Progenitor cell of endocrine pancreas (in vitro differentiated cells): ENCODE measurements around the gene ZNF558. TPM values are rescaled to one million over a fixed set of nuclear protein-coding genes. Genes with fewer than 3 reads are reported as not detected.

Source experiments
- DNase-seq: peaks from one replicate; pipeline ENCODE4 v3.0.0; 2021; ENCODE audit warnings: low spot score; ENCODE audit not compliant: unreplicated experiment
- H3K27ac Mint-ChIP-seq: 2 replicates; pipeline ENCODE4 v1.8.0; 2021; ENCODE audit warnings: mild to moderate bottlenecking, moderate library complexity, mixed read lengths
- H3K27me3 Mint-ChIP-seq: 2 replicates; pipeline ENCODE4 v1.8.0; 2021; ENCODE audit warnings: mixed read lengths
- H3K36me3 Mint-ChIP-seq: 2 replicates; pipeline ENCODE4 v1.8.0; 2022; ENCODE audit warnings: mixed read lengths; ENCODE audit not compliant: insufficient read depth
- H3K4me1 Mint-ChIP-seq: 2 replicates; pipeline ENCODE4 v1.8.0; 2021; ENCODE audit warnings: low read depth, mixed read lengths
- H3K4me3 Mint-ChIP-seq: 2 replicates; pipeline ENCODE4 v1.8.0; 2021; ENCODE audit warnings: low read depth, mild to moderate bottlenecking, moderate library complexity, mixed read lengths
- H3K9me3 Mint-ChIP-seq: 2 replicates; pipeline ENCODE4 v1.8.0; 2021; ENCODE audit warnings: low read depth, mixed read lengths
- CTCF ChIP-seq: fragments of 200-600 bp; sonication (generic); IDR thresholded peaks from one replicate; pipeline ENCODE4 v1.5.0; 2021; ENCODE audit warnings: antibody characterized with exemption, mild to moderate bottlenecking; ENCODE audit not compliant: unreplicated experiment
- total RNA-seq: library from RNA; stranded (reverse); gene quantifications from 2 replicates; pipeline ENCODE4 v1.2.1, GENCODE V29; 2021

The ZNF558 gene
- total RNA-seq, 1 donor from 2014 or later: 52.6 TPM

GRCh38 chr19:8827277-8827676 lies 4.8 kb downstream of the ZNF558 start:
- H3K27ac Mint-ChIP-seq: no peak overlapping the region
- peaks cover 6% of the 10 kb centered on the region for H3K4me1 Mint-ChIP-seq
- no peaks in the 10 kb centered on the region for H3K27me3 Mint-ChIP-seq
- no peak overlapping the region for H3K4me3 Mint-ChIP-seq
- no peak for TF ChIP-seq CTCF
- peaks cover 16% of the 10 kb centered on the region for H3K9me3 Mint-ChIP-seq
- no peak for DNase-seq
- peaks cover 59% of the 10 kb centered on the region for H3K36me3 Mint-ChIP-seq

GRCh38 chr19:8826371-8826770 lies 5.7 kb downstream of the ZNF558 start:
- H3K4me3 Mint-ChIP-seq: no peak overlapping the region
- peaks cover 66% of the 10 kb centered on the region for H3K36me3 Mint-ChIP-seq
- no peak for DNase-seq
- H3K9me3 Mint-ChIP-seq: peaks cover 19% of the 10 kb centered on the region
- peaks cover 3% of the 10 kb centered on the region for H3K4me1 Mint-ChIP-seq
- H3K27ac Mint-ChIP-seq: no peak overlapping the region
- H3K27me3 Mint-ChIP-seq: no peaks in the 10 kb centered on the region
- no peak for TF ChIP-seq CTCF

GRCh38 chr19:8821748-8822241 lies 10.3 kb downstream of the ZNF558 start:
- H3K27me3 Mint-ChIP-seq: no peaks in the 10 kb centered on the region
- no peak overlapping the region for H3K4me3 Mint-ChIP-seq
- H3K36me3 Mint-ChIP-seq: peaks cover 88% of the 10 kb centered on the region
- H3K9me3 Mint-ChIP-seq: peaks cover 42% of the 10 kb centered on the region
- no peak for TF ChIP-seq CTCF
- H3K4me1 Mint-ChIP-seq: no peaks in the 10 kb centered on the region
- no peak for DNase-seq
- H3K27ac Mint-ChIP-seq: no peak overlapping the region

- Mint-ChIP-seq H3K9me3 (peaks cover 55% of the 10 kb centered on the region), H3K4me3 (no peak overlapping the region), H3K27me3 (no peaks in the 10 kb centered on the region), H3K27ac (no peak overlapping the region), H3K4me1 (no peaks in the 10 kb centered on the region), H3K36me3 (peaks cover 90% of the 10 kb centered on the region)
- no peak for DNase-seq
- TF ChIP-seq CTCF: no peak
These were observed 11.9 kb downstream of the ZNF558 start for GRCh38 chr19:8820234-8820633.

GRCh38 chr19:8815780-8816179 lies 16.3 kb downstream of the ZNF558 start:
- Mint-ChIP-seq H3K4me1 (no peaks in the 10 kb centered on the region), H3K27ac (no peak overlapping the region), H3K27me3 (no peaks in the 10 kb centered on the region), H3K36me3 (peaks cover 97% of the 10 kb centered on the region), H3K4me3 (no peak overlapping the region), H3K9me3 (peaks cover 75% of the 10 kb centered on the region)
- TF ChIP-seq CTCF: no peak
- no peak for DNase-seq
